Measurements from ENCODE around the gene C1orf105.

DNA sequence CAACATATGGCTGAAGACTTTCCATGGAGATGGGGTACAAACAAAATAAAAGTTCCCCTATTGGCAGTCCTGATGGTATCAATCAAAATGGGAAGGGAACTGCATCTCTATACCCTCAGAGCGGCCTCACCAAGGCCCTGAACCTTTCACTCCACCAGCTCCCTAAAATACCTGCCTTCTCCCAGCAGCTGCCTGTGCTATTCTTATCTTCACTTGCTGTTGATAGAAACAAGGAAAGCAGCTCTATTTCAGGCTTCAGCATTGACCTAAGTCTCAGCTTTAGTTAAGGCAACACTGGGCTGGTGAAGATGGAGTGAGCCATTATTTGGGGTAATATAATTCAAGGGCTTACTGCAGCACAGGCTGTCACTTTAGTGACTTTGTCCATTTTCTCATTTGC lies 45.1 kb downstream of the C1orf105 start:
- TF ChIP-seq CTCF (IDR thresholded peaks at IDR 0.05; ENCODE audit: low read length), result no peak
- no peak for TF ChIP-seq EZH2phosphoT487 (IDR thresholded peaks at IDR 0.05; ENCODE audit: low read length)
- no peak for TF ChIP-seq EZH2 (optimal IDR thresholded peaks at IDR 0.05; ENCODE audit: low read depth, low read length)

Measured in MM.1S (cell line).